Activated effector memory CD4-positive, alpha-beta T cell treated with Interleukin-2 at 50 U/mL for 16 hours (primary cell): ENCODE measurements around the gene ADGRA1.
"Not testable (repeated sequence)": the region's sequence is repeated elsewhere in the genome, so short reads cannot be mapped to it uniquely, and the experiment has no call there.

Source experiments
- DNase-seq: peaks from one replicate; pipeline ENCODE4 v3.0.0-alpha.2; 2020

Gene ADGRA1

DNA sequence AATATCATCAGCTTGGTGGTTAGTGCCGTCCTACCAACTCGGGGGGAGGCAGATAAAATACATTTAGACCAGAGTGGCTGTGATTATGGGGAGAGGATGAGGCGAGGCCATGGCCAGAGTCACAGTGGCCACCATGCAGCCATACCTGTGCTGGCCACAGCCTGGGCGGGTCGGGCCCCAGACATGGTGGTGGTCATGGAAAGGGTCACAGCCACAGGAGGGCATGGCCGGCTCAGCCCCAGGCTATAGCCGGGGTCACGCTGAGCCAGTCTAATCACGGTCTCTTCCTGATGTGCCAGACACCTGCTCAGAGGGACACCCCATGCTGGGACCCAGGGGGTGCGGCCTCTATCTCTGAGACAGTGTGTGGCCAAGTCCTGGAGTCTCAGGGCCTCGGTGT lies 10.2 kb downstream of the ADGRA1 start:
- DNase-seq = no peak

DNA sequence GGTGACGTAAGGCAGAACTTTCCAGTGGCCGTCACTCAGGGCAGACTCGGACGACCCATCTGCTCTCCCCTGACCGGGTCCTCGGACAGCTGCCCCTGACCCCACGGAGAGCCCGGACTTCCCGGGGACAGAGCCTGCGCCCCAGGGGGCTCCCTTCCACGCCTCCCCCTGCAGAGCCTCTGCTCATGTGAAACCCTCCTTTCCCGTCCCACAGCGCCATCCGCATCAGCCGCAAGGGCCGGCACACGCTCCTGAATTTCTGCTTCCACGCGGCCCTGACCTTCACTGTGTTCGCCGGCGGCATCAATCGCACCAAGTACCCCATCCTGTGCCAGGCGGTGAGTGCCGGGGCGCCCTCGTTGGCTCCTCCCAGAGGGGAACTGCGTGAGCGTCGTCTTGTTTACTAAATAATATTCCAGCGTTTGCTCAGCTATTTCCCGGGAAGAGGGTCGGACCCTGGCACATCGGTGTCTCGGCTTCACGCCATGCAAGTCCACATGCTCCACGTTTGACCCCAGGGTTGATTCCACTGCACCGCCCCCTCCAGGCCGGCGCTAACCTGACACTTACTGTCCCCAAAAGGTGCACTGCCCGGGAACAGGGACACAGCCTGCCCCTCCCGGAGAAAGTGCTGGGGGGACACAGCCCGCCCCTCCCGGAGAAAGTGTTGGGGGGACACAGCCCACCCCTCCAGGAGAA lies 10.9 kb downstream of the ADGRA1 start:
- DNase-seq = no peak

DNA sequence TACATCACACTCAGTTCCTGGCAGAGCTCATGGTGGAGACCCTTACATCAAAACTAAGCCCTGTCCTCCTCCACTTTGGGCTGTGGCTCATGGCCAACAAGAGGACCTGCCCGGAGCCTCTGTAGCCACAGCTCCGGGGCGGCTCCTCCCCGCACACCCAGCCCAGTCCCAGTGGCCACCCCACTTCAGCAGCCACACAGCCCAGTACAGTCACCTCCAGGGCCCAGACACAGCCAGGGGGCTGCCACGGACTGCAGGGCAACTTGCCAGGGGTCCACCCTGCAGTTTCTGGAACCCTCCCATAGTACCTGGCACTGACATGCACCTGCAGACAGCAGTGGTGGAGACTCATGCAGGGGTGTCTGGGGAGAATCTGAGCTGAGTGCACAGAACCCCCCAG lies 11.8 kb downstream of the ADGRA1 start:
- no peak for DNase-seq

DNA sequence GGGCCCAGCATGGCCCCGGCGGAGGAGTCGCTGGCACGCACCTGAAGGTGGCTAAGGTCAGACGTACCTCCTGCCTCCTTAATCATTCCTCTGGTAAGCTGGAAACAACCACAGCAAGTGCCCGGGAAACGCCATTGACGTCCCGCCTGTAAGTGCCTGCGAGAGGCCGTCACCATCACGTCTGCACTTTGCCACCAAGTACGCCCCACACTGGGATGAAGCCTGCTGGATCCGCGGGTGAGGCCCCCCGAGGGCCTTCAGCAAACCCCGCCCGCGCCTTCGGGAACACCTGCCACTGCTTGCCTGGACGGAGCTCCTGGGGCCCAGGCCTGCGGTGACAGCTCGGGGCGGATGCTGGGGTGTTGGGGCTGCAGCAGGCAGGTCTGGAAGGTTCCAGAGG lies 12.5 kb downstream of the ADGRA1 start:
- no peak for DNase-seq

DNA sequence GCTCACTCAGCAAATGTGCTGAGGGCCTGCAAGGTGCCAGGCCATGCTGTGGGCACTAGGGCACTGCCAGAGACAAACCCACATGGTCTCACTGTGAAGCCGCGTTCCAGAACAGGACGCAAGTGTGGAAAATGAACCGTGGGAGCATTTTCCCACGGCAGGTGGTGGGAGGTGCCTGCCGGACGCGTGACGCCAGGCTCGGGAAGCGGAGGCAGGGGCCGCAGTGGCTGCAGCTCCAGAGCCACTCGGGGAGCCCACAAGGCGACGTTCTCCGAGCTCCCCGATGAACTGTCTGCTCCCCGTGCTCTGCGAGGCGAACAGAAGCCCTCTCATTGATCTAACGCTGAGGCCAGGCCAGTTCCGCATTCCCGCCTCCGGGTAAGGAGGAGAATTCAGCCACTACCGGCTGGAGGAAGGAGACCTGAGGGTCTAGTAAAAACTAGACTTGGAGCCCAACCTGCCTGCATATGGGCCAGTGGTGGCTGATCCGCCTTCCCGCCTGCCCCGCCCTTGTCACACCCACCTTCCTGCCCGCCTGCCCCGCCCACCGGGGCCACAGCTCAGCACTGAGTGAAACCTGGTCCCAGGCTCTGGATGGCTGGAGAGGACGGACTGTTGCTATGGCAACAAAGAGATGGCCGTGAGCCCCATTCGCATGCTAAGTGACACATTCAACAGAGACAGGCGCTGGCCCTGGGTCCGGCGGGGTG lies 13.1 kb downstream of the ADGRA1 start:
- no peak for DNase-seq

DNA sequence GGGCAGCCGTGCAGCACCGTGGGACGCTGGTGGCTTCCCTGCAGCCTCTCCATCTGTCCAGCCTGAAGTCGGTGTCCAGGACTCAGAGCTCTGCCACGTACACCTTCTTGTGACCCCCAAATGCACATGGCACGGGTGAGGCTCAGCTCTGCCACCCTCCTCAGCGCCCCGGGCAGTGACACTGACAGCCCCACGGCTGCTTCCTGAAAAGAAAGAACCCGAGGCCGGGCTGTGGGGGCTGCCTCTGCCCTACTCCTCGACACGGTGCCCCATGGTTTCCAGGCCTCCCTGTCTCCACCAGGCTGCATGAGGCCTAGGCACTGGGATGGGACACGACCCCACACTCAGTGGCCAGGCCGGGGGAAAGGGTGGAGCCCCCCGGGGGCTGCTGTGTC lies 13.7 kb downstream of the ADGRA1 start:
- no peak for DNase-seq

DNA sequence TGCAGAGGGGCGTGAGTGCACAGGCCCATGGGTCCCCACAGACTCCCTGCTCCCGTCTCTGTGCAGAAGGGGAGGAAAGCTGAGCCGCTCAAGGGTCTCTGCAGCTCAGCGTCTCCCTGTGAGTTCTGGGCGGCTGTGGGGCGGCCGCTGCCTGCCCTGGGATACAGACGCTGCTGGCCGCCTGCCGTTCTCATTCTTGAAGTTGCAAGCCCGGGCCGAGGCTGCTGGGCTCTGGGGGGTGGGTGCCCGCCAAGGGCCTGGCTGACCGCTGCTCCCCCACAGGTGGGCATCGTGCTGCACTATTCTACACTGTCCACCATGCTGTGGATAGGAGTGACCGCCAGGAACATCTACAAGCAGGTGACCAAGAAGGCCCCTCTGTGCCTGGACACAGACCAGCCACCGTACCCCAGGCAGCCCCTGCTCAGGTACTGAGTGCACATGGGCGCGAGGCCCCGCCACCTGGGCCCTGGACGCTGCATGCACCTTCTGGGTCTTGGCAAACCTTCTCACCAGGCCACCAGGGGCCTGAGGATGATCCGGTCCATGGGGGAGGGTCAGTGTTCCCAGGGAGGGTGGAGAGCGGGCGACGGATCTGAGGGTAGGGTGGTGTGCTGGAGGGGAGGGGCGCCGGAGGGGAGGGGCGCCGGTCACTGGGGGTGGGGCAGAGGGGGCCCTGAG lies 14.8 kb downstream of the ADGRA1 start:
- no peak for DNase-seq

DNA sequence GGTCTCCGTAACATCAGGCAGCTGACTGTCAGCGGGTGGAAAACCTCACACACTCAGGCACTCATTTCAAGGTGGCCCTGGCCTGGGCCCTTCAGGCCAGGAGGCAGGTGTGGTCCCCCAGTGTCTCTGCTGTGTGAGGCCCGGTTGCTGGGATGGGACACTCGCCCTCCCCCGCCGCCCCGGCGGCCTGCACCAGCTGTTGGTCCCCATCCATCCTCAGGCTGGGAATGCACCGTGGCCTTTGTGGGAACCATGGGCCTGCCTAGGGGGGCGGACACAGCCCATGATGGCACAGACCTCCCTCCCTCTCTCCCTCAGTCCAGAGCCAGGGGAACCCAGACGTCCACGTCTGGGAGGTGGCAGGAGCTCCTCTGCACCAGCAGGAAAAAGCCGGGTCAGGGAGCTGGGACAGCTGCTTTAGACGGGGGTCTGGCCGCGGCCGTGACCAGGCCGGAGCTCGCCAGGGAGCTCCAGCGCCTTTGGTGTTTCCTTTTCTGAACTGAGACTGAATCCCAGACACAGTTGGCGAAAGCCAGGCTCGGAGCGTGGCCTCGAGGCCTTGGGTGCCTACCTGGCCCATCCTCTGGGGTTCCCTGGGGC lies 15.7 kb downstream of the ADGRA1 start:
- no peak for DNase-seq

DNA sequence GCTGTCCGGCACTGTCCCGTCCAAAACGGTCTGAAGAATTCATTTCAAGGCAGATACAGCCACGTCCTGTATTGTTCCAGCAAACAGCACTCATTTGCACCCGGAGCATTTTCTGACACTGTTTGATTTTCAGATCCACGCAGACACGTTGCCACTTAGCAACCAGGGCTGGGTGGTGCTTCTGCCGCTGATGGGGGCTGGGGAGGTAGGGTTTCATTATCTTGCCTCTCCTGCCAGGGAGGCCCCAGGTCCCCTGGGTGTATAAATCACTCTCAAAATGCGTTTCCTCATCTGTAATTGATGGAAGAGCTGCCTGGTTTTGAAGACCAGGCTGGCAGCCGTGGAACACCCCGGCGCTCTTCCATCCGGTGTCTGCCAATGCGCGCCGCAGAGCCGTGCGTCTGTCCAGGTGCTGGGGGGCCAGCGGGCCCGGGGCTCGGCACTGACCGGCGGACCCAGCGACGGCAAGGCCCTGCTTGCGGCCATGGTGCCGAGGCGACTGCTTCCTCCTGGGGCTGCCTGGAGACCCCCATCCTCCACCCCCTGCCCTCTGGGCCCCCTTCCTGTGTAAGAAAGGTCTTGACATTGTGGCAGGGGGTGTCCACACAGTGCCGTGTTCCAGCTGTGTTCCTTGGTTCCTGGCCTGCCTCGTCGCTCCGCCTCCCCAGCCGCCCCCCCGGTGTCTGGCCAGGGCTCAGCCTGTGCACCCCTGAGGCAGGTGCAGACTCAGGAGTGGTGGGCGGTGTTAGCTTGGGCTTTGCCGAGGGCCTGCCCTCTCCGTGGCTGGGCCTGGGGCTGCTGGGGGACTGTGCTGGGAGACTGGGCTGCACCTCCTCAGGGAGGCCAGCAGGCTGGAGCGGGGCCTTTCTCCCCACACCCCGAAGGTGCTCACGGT lies 16.6 kb downstream of the ADGRA1 start:
- no peak for DNase-seq

DNA sequence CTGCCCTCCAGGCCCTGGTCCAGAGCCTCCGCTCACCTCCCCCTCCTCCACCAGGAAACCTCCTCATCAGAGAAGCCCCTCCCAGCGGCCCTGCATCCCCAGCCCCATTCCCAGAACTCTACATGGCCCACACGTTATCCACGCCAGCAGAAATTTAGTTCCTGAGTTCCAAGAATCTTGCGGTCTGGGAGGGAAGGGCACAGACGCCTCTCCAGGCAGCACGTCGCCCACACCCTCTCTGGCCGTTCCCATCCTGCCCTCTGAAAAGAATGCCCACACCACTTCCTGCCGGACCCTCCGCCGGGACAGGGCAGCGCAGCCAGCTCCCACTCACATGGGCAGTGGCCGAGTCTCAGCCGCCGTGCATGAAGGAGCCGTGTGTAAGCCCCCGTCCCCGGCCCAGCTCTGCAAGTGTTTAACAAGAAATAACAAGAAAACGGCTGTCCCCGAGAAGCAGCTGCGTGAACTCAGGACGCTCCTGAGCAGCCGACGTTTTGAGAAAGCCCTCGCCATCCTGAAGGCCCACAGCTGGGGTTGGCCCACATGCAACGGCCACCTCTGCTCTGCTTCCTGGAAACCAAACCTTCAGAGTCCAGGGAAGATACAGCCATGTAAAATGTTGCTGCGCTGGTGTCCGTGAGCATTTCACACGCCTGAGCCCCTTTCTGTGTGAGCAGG lies 17.4 kb downstream of the ADGRA1 start:
- no peak for DNase-seq

DNA sequence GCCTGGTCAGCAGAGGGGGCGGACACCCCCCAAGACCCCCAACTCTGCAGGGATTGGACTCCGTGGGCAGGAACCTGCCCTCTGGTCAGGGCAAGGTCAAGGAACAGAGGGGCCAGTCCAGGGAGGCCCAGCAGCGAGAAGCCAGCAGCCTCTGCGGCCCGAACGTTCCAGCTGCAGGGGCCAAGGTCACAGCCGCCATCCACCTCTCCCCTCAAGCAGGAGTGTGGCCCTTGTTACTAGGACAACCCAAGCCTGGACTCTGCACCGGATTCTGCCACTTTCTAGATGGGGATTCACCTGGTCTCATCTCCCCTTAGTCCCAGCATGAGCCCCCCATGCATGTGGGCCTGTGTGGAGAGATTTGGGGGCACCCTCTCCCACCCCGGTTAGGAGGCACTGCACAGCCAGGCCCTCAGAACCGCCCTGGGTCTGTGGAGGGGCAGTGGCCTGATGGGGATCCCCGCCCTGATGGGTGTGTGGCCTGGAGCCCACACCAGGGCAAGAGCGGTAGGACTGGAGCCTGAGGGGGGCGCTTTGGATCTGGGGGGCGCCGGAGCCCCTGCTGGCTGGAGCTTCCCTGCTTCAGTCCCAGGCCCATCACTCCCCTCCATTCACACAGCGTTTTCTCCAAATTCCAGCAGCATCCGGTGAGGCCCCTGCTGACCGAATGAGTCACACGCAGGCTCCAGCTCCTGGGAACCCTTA lies 18.1 kb downstream of the ADGRA1 start:
- no peak for DNase-seq

DNA sequence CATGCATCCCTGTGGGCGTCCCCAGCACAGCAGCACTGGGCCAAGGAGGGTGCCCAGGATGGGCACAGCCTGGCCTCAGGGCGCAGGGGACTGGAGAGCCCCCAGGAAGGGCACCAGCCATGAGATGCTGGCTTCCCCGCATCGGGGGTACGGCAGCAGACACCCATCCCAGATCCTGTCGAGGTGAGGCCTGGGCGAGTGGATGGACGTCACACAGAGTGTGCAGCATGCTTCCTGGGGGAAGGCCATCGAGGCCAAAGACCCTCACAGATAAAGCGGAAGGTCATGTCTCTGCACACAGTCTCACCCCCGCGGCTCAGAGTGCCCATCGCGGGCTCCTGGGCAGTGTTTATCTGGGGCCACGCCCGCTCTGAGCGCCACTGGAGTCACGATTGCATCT lies 18.8 kb downstream of the ADGRA1 start:
- DNase-seq = no peak

DNA sequence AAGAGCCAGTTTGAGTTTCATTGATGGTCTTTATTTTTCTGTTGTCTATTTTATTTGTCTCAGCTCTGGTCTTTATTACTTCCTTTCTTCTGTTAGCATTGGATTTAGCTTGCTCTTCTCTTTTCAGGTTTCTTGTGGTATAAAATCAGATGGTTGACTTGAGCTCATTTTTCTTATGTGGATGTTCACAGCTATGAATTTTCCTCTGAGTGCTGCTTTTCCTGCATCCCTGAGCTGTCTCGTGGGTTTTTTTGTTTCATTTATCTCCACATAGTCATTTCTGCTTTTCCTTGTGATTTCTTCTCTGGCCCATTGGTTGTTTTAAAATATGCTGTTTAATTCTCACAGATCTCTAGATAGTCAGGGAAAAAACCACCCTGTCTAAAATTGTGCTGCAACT lies 19.7 kb downstream of the ADGRA1 start:
- DNase-seq = no peak

DNA sequence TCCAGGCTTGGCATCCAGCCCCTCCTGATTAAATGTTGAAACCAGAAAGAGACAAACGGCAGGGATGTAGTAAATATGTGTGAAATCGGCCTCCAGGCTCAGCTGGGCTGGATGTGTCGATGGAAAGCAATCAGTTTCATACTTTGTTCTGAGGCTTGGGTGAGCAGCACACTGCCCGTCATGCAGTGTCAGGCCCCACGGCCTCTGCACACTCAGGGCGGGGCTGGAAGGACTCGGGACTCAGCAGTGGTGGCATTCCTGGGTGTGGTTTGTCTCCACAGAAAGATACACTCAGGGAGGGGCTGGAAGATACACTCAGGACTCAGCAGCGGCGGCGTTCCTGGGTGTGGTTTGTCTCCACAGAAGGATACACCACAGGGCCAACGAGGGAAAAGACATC lies 22.0 kb downstream of the ADGRA1 start:
- DNase-seq = no peak

DNA sequence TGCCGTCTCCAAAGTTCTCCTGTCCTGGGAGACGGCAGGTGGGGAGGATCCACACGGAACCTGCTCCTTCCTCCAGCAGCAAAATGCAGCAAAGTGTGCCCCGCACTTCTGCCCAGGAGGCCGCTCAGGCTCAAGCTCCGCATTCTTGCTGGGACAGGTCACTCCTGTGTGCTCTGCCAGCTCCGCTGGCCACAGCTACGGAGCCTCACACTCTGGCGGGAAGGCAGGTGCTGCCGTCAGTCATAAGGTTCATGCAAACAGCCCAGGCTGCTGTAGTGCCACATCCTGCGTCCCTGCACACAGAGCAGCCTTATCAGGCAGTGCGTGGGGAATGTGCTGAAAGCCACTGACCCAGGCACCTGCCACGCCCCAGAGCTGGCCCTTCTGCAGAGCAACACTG lies 22.4 kb downstream of the ADGRA1 start:
- DNase-seq = no peak

DNA sequence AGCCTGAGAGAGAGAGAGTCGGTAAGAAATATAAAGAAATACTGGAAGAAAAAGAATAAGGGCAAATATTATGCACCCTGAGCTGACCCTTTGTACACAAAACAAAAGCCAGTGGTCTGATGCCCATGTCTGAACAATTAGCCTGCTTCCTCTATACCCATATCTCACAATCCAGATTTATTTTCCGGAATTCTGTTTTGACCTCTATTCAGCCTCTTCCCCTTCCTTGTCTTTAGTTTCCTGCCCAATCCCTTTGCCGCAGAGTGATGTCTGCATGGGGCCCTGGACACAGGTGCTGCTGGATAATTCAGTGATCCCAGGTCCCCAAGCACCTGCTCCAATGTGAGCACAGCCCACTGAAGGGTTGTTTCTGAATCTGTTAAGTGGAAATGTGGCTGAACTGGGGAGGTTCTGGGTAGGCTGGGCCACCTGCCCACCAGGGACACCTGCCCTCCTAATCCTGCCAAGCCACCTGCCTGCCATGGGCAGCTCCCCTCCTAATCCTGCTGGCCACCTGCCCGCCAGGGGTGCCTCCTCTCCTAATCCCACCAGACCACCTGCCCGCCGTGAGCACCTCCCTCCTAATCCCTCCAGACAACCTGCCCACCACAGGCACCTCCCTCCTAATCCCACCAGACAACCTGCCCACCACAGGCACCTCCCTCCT lies 23.0 kb downstream of the ADGRA1 start:
- DNase-seq = no peak

DNA sequence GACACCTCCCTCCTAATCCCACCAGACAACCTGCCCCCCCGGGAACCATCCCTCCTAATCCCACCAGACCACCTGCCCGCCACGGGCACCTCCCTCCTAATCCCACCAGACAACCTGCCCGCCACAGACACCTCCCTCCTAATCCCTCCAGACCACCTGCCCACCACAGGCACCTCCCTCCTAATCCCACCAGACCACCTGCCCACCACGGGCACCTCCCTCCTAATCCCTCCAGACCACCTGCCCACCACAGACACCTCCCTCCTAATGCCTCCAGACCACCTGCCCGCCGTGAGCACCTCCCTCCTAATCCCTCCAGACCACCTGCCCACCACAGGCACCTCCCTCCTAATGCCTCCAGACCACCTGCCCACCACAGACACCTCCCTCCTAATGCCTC lies 23.9 kb downstream of the ADGRA1 start:
- DNase-seq = not testable (repeated sequence)

DNA sequence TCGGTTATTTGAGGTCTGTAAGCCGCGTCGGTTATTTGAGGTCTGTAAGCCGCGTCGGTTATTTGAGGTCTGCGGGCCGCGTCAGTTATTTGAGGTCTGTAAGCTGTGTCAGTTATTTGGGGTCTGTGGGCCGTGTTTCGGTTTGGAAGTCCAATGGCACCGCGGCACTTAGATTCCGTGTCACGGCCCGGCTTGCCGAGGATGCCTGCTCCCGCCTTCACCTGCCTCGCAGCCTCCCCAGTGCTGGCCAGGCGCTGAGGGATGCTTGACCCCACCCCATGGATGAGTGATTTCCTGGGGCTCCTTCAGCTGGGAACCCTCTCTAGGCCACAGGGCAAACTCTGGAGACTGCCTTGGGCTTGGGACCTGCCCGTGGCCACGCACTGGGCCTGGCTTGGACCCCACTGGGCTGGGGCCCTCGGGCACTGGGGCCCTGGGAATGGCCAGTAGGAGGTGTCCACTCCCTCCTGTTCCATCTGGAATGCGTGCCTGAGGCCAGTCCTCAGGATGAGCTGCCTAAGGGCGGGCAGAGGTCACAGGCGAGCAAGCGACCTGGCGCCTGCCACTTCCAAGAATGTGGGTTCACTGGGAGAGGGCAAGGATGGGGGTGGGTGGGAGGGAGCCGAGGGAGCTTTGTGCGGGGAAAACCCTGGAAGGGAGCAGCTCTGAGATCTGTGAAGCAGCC lies 25.6 kb downstream of the ADGRA1 start:
- no peak for DNase-seq

DNA sequence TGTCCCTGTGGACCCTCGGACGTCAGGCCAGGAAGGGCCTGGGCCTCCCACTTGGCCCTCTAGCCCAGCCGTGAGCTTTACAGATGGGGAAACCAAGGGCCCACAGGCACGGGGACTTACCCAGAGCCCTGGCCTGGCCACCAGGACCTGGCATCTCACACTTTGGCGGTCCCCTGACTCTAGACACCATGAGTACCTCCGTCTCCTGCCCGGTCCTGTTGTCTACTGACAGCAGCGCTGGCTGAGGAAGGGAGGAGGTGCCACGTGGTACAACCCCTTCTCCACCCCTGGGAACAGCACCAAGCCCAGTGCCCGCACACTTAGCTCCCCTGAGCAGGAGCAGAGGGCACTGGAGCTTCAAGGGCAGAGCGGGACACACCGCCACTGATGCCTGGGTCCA lies 26.1 kb downstream of the ADGRA1 start:
- DNase-seq = no peak

DNA sequence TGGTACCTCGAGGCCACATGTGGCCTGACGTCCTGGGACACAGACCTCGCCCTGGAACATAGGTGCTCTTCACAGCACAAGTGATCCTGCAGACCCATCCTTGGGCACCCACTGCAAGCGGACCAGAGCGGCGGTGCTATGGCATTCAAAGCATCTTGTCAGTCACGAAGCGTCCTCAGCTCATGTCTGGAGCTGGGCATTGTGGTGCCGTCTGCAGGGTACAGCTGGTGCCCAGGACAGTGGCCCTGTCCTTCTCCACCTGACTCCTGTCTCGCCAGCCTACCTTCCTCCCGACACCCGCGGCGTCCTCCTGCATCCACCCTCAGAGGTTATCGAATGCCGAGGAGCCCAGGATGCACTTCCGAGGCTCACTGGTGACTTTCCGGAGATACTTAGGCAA lies 26.5 kb downstream of the ADGRA1 start:
- DNase-seq = no peak
